GM12892 (cell line): ENCODE results near the gene KCNMA1.

Experiments used
- DNase-seq: peaks from one replicate; pipeline ENCODE4 v3.0.0; 2011; ENCODE audit not compliant: insufficient read length
- FAIRE-seq: peaks from 2 replicates; lab custom pipeline; 2011; peaks lifted over from hg19 to GRCh38; lab: Jason Lieb, UNC
- POLR2A ChIP-seq: IDR thresholded peaks from 2 replicates; pipeline ENCODE4 v1.6.1; 2011; ENCODE audit warnings: low read depth, low read length, control low read depth
- POLR2AphosphoS5 ChIP-seq: IDR thresholded peaks from 2 replicates; pipeline ENCODE4 v1.6.1; 2011; ENCODE audit warnings: low read depth, low read length, control low read depth
- TAF1 ChIP-seq: IDR thresholded peaks from 2 replicates; pipeline ENCODE4 v1.6.1; 2011; ENCODE audit warnings: low read depth, mild to moderate bottlenecking, control low read depth, low read length, borderline replicate concordance

KCNMA1 gene

DNA sequence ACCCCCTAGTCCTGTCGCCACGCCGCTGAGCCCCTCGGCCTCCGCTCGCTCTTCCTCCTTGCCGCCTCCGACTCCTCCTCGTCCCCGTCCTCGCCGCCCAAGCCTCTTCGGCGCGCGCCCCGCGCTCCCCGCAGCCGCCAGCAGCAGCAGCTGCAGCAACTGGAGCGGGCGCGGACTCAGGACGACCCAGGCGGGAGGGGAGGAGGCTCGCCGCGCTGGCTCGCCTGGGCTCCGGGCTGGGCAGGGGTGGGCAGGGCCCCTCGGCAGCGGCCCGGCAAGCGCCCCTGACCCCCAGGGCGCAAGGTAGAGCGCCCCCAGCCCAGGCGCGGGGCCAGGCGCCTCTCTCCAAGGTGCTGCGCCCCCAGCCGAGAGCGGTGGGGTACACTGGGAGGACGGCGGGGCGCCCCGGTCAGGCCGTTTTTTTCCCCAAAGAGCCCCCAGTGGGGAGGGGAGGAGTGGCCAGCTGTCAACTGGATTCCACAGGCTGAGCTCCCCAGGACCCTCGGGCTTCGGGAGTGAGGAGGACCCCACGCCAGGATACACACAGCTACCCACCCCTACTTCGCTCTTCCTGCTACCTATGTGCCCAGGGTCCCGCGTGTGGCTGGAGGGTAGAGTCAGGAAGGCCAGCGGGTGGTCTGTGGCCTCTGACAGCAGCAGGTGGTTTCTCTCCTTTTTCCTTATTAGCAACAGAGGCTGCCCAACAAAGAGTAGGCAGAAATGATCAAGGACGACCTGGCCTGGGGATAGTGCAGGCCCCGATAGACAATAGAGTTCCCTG is 903 bp upstream of the KCNMA1 start:
- DNase-seq = no peak
- TF ChIP-seq POLR2AphosphoS5 = no peak
- TF ChIP-seq POLR2A = no peak
- no peak for TF ChIP-seq TAF1
- FAIRE-seq = peak; percentile 9

DNA sequence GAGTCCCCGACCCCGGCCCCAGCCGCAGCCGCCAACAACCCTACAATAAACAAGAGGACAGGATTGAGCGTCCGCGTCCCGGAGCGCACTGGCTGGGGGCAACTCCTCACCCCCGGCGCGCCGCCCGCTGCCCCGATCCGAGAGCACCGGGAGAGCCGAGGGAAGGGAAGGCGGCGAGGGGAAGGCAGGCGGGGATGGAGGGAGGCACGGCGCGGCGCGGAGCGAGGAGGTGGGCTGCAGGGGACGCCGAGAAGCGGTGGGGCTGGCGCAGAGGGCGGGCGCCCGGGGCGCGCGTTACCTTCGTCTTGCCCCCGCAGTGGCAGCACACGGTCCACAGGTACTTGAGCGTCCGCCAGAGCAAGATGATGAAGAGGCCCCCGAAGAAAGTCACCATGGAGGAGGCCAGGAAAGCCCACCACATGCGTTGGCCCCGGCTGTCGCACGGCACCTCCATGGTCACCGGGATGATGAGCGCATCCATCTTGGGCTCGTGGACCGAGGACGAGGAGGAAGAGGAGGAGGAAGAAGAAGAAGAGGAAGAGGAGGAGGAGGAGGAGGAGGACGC is 559 bp downstream of the KCNMA1 start:
- no peak for TF ChIP-seq POLR2A
- TF ChIP-seq TAF1 = no peak
- TF ChIP-seq POLR2AphosphoS5 = no peak
- FAIRE-seq (no peak), DNase-seq (no peak)

DNA sequence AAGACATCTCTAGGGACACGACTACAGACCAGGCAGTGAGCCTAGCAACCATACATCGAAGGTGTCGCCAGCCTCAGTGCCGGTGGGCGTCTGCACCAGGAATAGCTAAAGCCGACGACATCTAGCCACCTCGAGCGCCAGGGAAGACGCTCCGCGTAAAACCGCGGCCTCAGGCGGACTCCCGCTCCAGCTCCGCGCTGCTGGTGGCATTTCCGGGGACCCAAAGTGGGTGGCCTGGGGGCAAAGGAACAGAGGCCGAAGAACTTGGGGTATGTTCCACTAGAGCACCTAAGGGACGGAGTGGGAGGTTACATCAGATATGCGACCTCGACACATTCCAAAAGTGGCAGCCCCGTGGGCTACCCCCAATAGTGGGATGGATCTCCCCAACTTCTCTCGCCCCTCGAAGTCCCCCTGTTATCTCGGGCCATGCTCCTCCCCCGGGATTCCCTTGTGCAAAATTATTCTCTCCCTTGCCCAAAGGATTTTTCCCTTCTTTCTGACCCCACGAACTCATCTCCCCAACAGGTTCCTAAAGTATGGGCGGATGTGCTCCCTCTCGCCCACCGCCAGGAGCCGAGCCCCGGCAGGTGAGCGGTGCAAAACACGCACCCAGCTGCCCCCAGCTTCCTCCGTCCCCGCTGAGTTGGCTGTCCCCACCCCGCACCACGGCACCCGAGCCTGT is 1.2 kb downstream of the KCNMA1 start:
- FAIRE-seq = peak; percentile 53
- no peak for DNase-seq
- TF ChIP-seq TAF1 (no peak), POLR2A (no peak)

GRCh38 chr10:77635402-77636227 is 2.0 kb downstream of the KCNMA1 start:
- DNase-seq (no peak), FAIRE-seq (peak; percentile 27)
- TF ChIP-seq POLR2A = no peak
- TF ChIP-seq POLR2AphosphoS5 = no peak
- TF ChIP-seq TAF1 = no peak

DNA sequence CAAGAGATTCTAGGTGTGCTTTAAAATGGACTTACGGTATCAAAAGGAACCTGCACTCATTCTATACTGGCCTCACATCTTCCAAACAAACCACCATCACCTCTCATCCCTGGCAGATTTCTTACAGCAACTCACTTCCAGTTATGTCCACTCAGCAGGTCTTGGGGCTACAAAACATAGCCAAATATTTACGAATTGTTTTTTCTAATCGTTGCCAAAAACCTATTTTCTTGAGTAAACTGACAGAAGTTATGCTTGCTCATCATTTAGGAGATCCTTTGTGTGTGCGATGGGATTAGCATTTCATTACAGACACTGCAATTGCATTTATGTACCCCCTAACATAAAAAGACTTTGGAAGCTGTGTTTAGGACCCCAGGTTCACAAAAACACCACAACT is 2.7 kb downstream of the KCNMA1 start:
- TF ChIP-seq POLR2A = no peak
- no peak for TF ChIP-seq TAF1
- no peak for TF ChIP-seq POLR2AphosphoS5
- FAIRE-seq (no peak), DNase-seq (no peak)

- FAIRE-seq (no peak), DNase-seq (no peak)
- TF ChIP-seq POLR2A = no peak
- no peak for TF ChIP-seq POLR2AphosphoS5
- TF ChIP-seq TAF1 = no peak
Observed at GRCh38 chr10:77633376-77633775, 4.2 kb downstream of the KCNMA1 start.

DNA sequence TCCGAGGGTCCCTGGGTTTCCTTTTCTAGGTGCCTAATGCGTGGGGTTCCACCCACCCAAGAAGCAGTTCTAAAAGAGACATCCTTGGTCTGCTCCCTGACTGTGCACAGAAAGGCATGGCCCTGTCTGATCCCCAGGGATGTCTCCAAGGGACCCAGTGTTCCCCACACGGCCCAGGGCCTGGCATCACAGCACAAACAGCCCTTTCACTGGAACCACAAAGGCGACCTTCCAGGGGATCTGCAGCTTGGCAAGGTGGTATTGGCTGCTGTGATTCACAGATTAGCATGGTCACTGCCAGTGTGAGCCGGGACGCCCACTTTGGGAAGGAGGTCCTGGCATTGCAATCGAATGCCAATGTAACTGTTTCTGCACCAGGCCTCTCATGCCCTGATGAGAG is 6.4 kb downstream of the KCNMA1 start:
- FAIRE-seq (no peak), DNase-seq (no peak)

GRCh38 chr10:77630507-77630848 is 7.1 kb downstream of the KCNMA1 start:
- no peak for TF ChIP-seq TAF1
- no peak for TF ChIP-seq POLR2A
- no peak for TF ChIP-seq POLR2AphosphoS5
- FAIRE-seq (no peak), DNase-seq (no peak)

More for the DNA sequence above, 6.4 kb downstream of the KCNMA1 start:
- no peak for TF ChIP-seq POLR2AphosphoS5
- no peak for TF ChIP-seq POLR2A
- TF ChIP-seq TAF1 = no peak

DNA sequence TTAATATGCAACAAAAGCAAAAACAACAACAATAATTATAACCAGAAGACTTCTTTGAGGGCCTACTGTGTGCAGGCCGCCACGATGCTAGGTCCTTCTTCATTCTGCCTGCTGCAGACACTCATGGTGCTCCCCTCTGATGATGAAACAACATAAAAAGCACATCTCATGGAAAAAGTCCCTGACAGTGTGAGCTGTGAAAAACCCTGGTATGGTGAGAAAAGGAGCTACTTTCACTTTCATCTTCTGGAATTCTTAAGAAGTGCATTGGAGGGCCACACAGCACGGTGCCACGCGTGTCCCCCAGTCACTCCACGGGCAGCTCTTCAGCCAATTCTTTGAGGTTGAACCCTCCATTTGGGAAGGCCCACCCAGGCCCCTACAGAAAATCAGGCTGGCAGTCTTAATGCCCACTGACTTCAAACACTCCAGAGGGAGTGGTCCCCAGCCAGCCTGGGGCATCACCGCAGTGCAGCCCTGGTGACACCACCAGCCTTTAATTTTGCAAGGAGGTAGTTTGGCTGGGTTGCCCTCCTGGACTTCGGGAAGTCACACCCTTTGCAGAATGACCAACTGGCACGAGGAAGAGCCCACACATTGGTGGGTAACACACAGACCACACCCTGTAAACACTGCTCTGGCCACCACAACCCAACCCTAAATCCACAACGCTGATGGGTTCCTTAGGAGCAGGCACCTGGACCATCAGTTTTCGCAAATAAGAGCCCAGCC is 7.7 kb downstream of the KCNMA1 start:
- DNase-seq (no peak), FAIRE-seq (peak; percentile 46)
- TF ChIP-seq POLR2AphosphoS5 = no peak
- TF ChIP-seq POLR2A = no peak
- no peak for TF ChIP-seq TAF1

DNA sequence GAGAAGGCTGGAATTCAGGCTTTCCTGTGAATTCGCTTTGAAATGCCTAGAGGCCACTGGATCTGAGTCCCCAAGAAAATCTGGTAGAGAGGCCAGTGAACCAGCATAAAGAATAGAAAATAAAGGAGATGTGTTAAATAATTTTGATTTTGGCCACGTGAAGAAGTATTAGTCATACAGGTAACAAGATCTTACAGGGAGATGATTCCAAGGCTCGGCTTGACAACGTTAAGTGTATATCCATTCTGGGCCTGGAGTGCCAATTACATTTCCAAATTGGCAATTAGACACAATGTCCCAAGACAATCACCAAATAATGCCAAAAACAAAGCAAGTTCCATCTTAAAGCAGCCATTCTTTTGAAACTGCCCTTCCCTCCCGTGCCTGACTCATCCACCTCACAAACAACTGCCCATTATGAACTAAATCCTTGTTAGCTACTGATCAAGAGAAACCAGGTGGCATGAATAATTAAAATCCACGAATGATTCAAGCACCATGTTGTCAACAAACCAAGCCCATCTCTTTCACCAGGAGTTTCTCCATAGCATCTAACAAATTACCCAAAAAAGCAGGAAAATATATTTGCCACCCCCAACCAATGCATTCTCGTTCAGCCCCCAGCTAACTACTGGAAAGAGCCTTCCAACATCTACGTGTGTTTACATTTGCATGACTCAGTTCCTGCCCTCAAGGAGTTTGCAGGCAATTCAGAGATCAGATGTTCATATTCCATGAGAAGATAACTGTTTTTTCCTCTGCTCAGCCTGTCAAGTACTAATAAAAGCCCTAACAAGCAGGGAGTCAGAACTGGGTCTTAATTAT is 8.5 kb downstream of the KCNMA1 start:
- TF ChIP-seq POLR2A (no peak), TAF1 (no peak)
- peak; percentile 30 for FAIRE-seq
- no peak for DNase-seq
